ENCODE measurements around the gene IGFBPL1. TPM values are rescaled to one million over a fixed set of nuclear protein-coding genes. Genes with fewer than 3 reads are reported as not detected.
A peak's percentile ranks its signal among the peaks of the same experiment; 100 is the strongest.

IGFBPL1 gene
- total and polyA plus RNA-seq, 2 of the 13 experiments (the other 11 are each of a cell fraction or from before 2014, with no cell fraction given) = 0.24 TPM; not detected in 1

GRCh38 chr9:38385896-38386295 lies 38.4 kb downstream of the IGFBPL1 start (continued):
- TF ChIP-seq, protein P1, sequence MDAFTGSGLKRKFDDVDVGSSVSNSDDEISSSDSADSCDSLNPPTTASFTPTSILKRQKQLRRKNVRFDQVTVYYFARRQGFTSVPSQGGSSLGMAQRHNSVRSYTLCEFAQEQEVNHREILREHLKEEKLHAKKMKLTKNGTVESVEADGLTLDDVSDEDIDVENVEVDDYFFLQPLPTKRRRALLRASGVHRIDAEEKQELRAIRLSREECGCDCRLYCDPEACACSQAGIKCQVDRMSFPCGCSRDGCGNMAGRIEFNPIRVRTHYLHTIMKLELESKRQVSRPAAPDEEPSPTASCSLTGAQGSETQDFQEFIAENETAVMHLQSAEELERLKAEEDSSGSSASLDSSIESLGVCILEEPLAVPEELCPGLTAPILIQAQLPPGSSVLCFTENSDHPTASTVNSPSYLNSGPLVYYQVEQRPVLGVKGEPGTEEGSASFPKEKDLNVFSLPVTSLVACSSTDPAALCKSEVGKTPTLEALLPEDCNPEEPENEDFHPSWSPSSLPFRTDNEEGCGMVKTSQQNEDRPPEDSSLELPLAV (CRISPR knock-in tag; conservative IDR thresholded peaks at IDR 0.05; ENCODE audit: low read depth) = no peak
- TF ChIP-seq RBFOX2 (IDR thresholded peaks at IDR 0.05; ENCODE audit: low read depth, low read length) = 0 out of 2 replicates have a peak, but pooled peaks have one; percentile 40

GRCh38 chr9:38384990-38385848 lies 39.0 kb downstream of the IGFBPL1 start:
- no peaks in the 10 kb centered on the region for H3K27me3 ChIP-seq (ENCODE audit: control insufficient read depth in 1 of 2, insufficient read depth in 2 of 2, low read length in 2 of 2)
- ChIA-PET CTCF (ENCODE audit: low intra/inter-chr PET ratio, low total read pairs) (no interaction called here), POLR2A (interaction anchor here (1.3 kb wide), 1 partner anchor 52 kb away, joined by 5 read pairs; no protein-coding TSS in a partner anchor)
- H3K36me3 ChIP-seq (replicated peaks in 1 of 2; ENCODE audit: control insufficient read depth in 1 of 2, insufficient read depth in 2 of 2, low read length in 2 of 2) = no peaks in the 10 kb centered on the region
- peak overlapping the region; percentile 56 for H3K9ac ChIP-seq (ENCODE audit: insufficient read depth, low read depth, low read length)
- 61% methylated on average over 2 of the region's 3 CpGs for WGBS (ENCODE audit: low lambda C conversion rate)
- peak overlapping the region; percentile 59 for H3K4me2 ChIP-seq (ENCODE audit: low read depth, low read length)
- no peak overlapping the region; a peak in 1 of 6 replicates for H3K4me3 ChIP-seq (replicated peaks in 1 of 3; ENCODE audit: insufficient read depth in 1 of 3, low read depth in 2 of 3, low read length in 3 of 3)
- peak overlapping the region; percentile 80 for H3K27ac ChIP-seq (ENCODE audit: extremely low read length, insufficient read depth, low read length)
- in situ Hi-C loops (cut with HindIII; ENCODE audit: extremely low pct_ligation_motif_present, low pct_unique_long_range_greater_than_20kb) = no loop called here
- no TSS peak for BruUV-seq (replicated peaks)
- intact Hi-C loops (cut with micrococcal nuclease; ENCODE audit: unreplicated experiment) = no loop called here
- DNase-seq (ENCODE audit: low spot score) = no peak
- peaks cover 6% of the 10 kb centered on the region; the same call in 1 of the 2 replicates for H3K9me3 ChIP-seq (ENCODE audit: low read length)
- no peak for ATAC-seq
- no peaks in the 10 kb centered on the region for H3K79me2 ChIP-seq (ENCODE audit: insufficient read depth, low read length)
- H3K4me1 ChIP-seq (ENCODE audit: insufficient read depth, low read length) = peaks cover 100% of the 10 kb centered on the region
- peak overlapping the region; percentile 38 for H2AFZ ChIP-seq (ENCODE audit: low read length)
- no peaks in the 10 kb centered on the region for H4K20me1 ChIP-seq (ENCODE audit: insufficient read depth, low read length)
- FAIRE-seq = no peak
- TF ChIP-seq ZNF746 (CRISPR knock-in tag; IDR thresholded peaks at IDR 0.05) = no peak
- no peak for TF ChIP-seq ZBTB39 (CRISPR knock-in tag; IDR thresholded peaks at IDR 0.05)
- no peak for TF ChIP-seq CCDC6 (CRISPR knock-in tag; IDR thresholded peaks at IDR 0.05)
- TF ChIP-seq ZNF20 (CRISPR knock-in tag; IDR thresholded peaks at IDR 0.05) = no peak
- no peak for TF ChIP-seq ZNF3 (CRISPR knock-in tag; IDR thresholded peaks at IDR 0.05)
- TF ChIP-seq ZC3H13 (CRISPR knock-in tag; IDR thresholded peaks at IDR 0.05) = 0 out of 2 replicates have a peak, but pooled peaks have one; percentile 27
- no peak for TF ChIP-seq ZNF44 (CRISPR knock-in tag; IDR thresholded peaks at IDR 0.05)
- TF ChIP-seq, protein P2, sequence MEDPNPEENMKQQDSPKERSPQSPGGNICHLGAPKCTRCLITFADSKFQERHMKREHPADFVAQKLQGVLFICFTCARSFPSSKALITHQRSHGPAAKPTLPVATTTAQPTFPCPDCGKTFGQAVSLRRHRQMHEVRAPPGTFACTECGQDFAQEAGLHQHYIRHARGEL (CRISPR knock-in tag; IDR thresholded peaks at IDR 0.05) = no peak
- TF ChIP-seq SNAI1 (CRISPR knock-in tag; IDR thresholded peaks at IDR 0.05; ENCODE audit: borderline replicate concordance) = no peak
- TF ChIP-seq SRSF1 (optimal IDR thresholded peaks at IDR 0.05; ENCODE audit: low read depth, low read length) = no peak
- TF ChIP-seq ZNF17 (CRISPR knock-in tag; IDR thresholded peaks at IDR 0.05) = no peak
- TF ChIP-seq PLSCR1 (CRISPR knock-in tag; IDR thresholded peaks at IDR 0.05; ENCODE audit: borderline replicate concordance) = no peak
- TF ChIP-seq SP1 (IDR thresholded peaks at IDR 0.05) = no peak
- TF ChIP-seq SP1 (CRISPR knock-in tag; IDR thresholded peaks at IDR 0.05) = no peak
- TF ChIP-seq ZKSCAN8 (CRISPR knock-in tag; IDR thresholded peaks at IDR 0.05; ENCODE audit: borderline replicate concordance) = no peak
- TF ChIP-seq FOSL2 (CRISPR knock-in tag; IDR thresholded peaks at IDR 0.05) = no peak
- no peak for TF ChIP-seq ZNF552 (CRISPR knock-in tag; IDR thresholded peaks at IDR 0.05; ENCODE audit: borderline replicate concordance)

Data from HepG2 (cell line).